GM12878 (cell line): ENCODE measurements around the gene LAD1. TPM values are rescaled to one million over a fixed set of nuclear protein-coding genes. Genes with fewer than 3 reads are reported as not detected.

Experiments used
- BHLHE40 ChIP-seq, 2 experiments: fragments of 450-650 bp in 1 of 2; IDR thresholded peaks; 2 replicates each; pipeline ENCODE4 v1.6.1; 2011 to 2017; ENCODE audit warnings: low read depth in 2 of 2, borderline replicate concordance in 1 of 2, improper control_type of control experiment in 1 of 2, low read length in 1 of 2, mild to moderate bottlenecking in 1 of 2
- GATAD2B ChIP-seq: fragments of 450-650 bp; conservative IDR thresholded peaks from 2 replicates; pipeline ENCODE4 v1.6.1; 2017; ENCODE audit warnings: low read depth, mild to moderate bottlenecking, moderate library complexity
- IKZF1 ChIP-seq: fragments of 450-650 bp; conservative IDR thresholded peaks from 2 replicates; pipeline ENCODE4 v1.6.1; 2017; ENCODE audit warnings: antibody characterized with exemption, mild to moderate bottlenecking
- IKZF2 ChIP-seq, 2 experiments: fragments of 450-650 bp; IDR thresholded peaks; 2 replicates each; pipeline ENCODE4 v1.6.1; 2017; ENCODE audit warnings: mild to moderate bottlenecking in 2 of 2, moderate library complexity in 2 of 2
- LARP7 ChIP-seq: fragments of 450-650 bp; IDR thresholded peaks from 2 replicates; pipeline ENCODE4 v1.6.1; 2017; ENCODE audit warnings: mild to moderate bottlenecking
- MLLT1 ChIP-seq: fragments of 450-650 bp; IDR thresholded peaks from 2 replicates; pipeline ENCODE4 v1.6.1; 2016; ENCODE audit warnings: mild to moderate bottlenecking
- MYB ChIP-seq: fragments of 150-350 bp; IDR thresholded peaks from 2 replicates; pipeline ENCODE4 v1.6.1; 2014; ENCODE audit warnings: mild to moderate bottlenecking, low read depth, low read length, borderline replicate concordance
- PBX3 ChIP-seq: IDR thresholded peaks from 2 replicates; pipeline ENCODE4 v1.6.1; 2011; ENCODE audit warnings: mild to moderate bottlenecking, low read depth, low read length, moderate library complexity; ENCODE audit not compliant: insufficient replicate concordance
- POLR2A ChIP-seq: IDR thresholded peaks from 2 replicates; pipeline ENCODE4 v1.6.1; 2011; ENCODE audit warnings: low read depth, mild to moderate bottlenecking, low read length
- POLR2AphosphoS2 ChIP-seq: IDR thresholded peaks from 2 replicates; pipeline ENCODE4 v1.6.1; 2011; ENCODE audit warnings: low read depth, mild to moderate bottlenecking, low read length, improper control_type of control experiment, moderate library complexity
- SIN3A ChIP-seq: IDR thresholded peaks from 2 replicates; pipeline ENCODE4 v1.6.1; 2012; ENCODE audit warnings: low read depth, low read length, improper control_type of control experiment
- SMARCA5 ChIP-seq: fragments of 450-650 bp; IDR thresholded peaks from 2 replicates; pipeline ENCODE4 v1.6.1; 2017; ENCODE audit warnings: mild to moderate bottlenecking
- USF1 ChIP-seq: IDR thresholded peaks from 2 replicates; pipeline ENCODE4 v1.6.1; 2011; ENCODE audit warnings: borderline replicate concordance, low read depth, mild to moderate bottlenecking, moderate library complexity, mixed read lengths, low read length; ENCODE audit not compliant: insufficient read depth; ENCODE audit errors: extremely low read length
- ZNF24 ChIP-seq: fragments of 450-650 bp; IDR thresholded peaks from 2 replicates; pipeline ENCODE4 v1.6.1; 2017; ENCODE audit warnings: antibody characterized with exemption, mild to moderate bottlenecking
- polyA plus RNA-seq, 11 experiments: library from polyadenylated mRNA; depleted of rRNA in 4 of 11; unstranded in 6 of 11; stranded (reverse) in 5 of 11; fragments of >200 nt; fragmentation: Nextera tagmentation in 4 of 11; fragmentation: Illumina TruSeq in 1 of 11; extraction: Ambion mirVana in 4 of 11; extraction: Trizol in 1 of 11; gene quantifications; 1 replicate in 1 of 11; 2 replicates in 10 of 11; pipeline versions ENCODE4 v1.2.1 to v1.2.3, GENCODE V29; 2011 to 2016; ENCODE audit warnings: inconsistent platforms in 2 of 11, missing spikeins in 2 of 11, low read depth in 1 of 11
- total RNA-seq, 4 experiments: library from RNA; depleted of rRNA in 3 of 4; stranded (reverse); fragments of >200 nt in 3 of 4; fragmentation: Illumina TruSeq in 1 of 4; extraction: Trizol in 1 of 4; gene quantifications; 2 replicates each; pipeline versions ENCODE4 v1.2.1 to v1.2.3, GENCODE V29; 2013 to 2021
- TF ChIP-seq, protein P1 (sequence below): IDR thresholded peaks from 2 replicates; pipeline ENCODE4 v1.6.1; 2012; ENCODE audit warnings: improper control_type of control experiment, low read depth, low read length; ENCODE audit not compliant: insufficient replicate concordance
- TF ChIP-seq, protein P2 (sequence below): fragments of 450-650 bp; formaldehyde crosslinking; IDR thresholded peaks from 2 replicates; pipeline ENCODE4 v1.4.0; 2022; ENCODE audit warnings: mild to moderate bottlenecking, moderate library complexity

LAD1 gene
- total and polyA plus RNA-seq, 10 of the 15 experiments (the other 5 are each of a cell fraction or from before 2014, with no cell fraction given) = 0.05 to 0.48 (median 0.32) TPM; not detected in 3

GRCh38 chr1:201447903-201448871, 49.1 kb upstream of the LAD1 start (continued):
- TF ChIP-seq, protein P1, sequence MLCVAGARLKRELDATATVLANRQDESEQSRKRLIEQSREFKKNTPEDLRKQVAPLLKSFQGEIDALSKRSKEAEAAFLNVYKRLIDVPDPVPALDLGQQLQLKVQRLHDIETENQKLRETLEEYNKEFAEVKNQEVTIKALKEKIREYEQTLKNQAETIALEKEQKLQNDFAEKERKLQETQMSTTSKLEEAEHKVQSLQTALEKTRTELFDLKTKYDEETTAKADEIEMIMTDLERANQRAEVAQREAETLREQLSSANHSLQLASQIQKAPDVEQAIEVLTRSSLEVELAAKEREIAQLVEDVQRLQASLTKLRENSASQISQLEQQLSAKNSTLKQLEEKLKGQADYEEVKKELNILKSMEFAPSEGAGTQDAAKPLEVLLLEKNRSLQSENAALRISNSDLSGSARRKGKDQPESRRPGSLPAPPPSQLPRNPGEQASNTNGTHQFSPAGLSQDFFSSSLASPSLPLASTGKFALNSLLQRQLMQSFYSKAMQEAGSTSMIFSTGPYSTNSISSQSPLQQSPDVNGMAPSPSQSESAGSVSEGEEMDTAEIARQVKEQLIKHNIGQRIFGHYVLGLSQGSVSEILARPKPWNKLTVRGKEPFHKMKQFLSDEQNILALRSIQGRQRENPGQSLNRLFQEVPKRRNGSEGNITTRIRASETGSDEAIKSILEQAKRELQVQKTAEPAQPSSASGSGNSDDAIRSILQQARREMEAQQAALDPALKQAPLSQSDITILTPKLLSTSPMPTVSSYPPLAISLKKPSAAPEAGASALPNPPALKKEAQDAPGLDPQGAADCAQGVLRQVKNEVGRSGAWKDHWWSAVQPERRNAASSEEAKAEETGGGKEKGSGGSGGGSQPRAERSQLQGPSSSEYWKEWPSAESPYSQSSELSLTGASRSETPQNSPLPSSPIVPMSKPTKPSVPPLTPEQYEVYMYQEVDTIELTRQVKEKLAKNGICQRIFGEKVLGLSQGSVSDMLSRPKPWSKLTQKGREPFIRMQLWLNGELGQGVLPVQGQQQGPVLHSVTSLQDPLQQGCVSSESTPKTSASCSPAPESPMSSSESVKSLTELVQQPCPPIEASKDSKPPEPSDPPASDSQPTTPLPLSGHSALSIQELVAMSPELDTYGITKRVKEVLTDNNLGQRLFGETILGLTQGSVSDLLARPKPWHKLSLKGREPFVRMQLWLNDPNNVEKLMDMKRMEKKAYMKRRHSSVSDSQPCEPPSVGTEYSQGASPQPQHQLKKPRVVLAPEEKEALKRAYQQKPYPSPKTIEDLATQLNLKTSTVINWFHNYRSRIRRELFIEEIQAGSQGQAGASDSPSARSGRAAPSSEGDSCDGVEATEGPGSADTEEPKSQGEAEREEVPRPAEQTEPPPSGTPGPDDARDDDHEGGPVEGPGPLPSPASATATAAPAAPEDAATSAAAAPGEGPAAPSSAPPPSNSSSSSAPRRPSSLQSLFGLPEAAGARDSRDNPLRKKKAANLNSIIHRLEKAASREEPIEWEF = no peak
- peak; percentile 56; the same call in 1 of the 2 replicates for TF ChIP-seq SMARCA5
- no peak for TF ChIP-seq MLLT1
- TF ChIP-seq GATAD2B = 0 out of 2 replicates have a peak, but pooled peaks have one; percentile 40
- no peak for TF ChIP-seq USF1
- TF ChIP-seq, protein P2, sequence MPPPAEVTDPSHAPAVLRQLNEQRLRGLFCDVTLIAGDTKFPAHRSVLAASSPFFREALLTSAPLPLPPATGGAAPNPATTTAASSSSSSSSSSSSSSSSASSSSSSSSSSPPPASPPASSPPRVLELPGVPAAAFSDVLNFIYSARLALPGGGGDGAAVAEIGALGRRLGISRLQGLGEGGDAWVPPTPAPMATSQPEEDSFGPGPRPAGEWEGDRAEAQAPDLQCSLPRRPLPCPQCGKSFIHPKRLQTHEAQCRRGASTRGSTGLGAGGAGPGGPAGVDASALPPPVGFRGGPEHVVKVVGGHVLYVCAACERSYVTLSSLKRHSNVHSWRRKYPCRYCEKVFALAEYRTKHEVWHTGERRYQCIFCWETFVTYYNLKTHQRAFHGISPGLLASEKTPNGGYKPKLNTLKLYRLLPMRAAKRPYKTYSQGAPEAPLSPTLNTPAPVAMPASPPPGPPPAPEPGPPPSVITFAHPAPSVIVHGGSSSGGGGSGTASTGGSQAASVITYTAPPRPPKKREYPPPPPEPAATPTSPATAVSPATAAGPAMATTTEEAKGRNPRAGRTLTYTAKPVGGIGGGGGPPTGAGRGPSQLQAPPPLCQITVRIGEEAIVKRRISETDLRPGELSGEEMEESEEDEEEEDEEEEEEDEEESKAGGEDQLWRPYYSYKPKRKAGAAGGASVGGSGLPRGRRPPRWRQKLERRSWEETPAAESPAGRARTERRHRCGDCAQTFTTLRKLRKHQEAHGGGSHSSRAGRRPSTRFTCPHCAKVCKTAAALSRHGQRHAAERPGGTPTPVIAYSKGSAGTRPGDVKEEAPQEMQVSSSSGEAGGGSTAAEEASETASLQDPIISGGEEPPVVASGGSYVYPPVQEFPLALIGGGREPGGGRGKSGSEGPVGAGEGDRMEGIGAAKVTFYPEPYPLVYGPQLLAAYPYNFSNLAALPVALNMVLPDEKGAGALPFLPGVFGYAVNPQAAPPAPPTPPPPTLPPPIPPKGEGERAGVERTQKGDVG = no peak
- TF ChIP-seq POLR2AphosphoS2 = no peak
- peak; percentile 52 for TF ChIP-seq IKZF1
- TF ChIP-seq BHLHE40 (IDR thresholded peaks at IDR 0.05; ENCODE audit: borderline replicate concordance in 1 of 2, low read depth in 2 of 2, low read length in 1 of 2) = 0 out of 4 replicates have a peak, but pooled peaks of 1 of the 2 experiments have one; percentile 10
- TF ChIP-seq MYB = no peak
- no peak for TF ChIP-seq POLR2A
- no peak for TF ChIP-seq ZNF24
- TF ChIP-seq LARP7 = 0 out of 2 replicates have a peak, but pooled peaks have one; percentile 27
- TF ChIP-seq IKZF2 (IDR thresholded peaks at IDR 0.05) = peak in 1 of 2 experiments; percentile 14; a peak in 1 of 4 replicates
- no peak for TF ChIP-seq SIN3A
- no peak for TF ChIP-seq PBX3
